Coronary artery (tissue), 2 donors: ENCODE results near the gene GASK1A.

ENCODE experiments used
- DNase-seq: peaks from one replicate; pipeline ENCODE4 v3.0.0-alpha.2; 2017; ENCODE audit warnings: low spot score
- H3K27ac ChIP-seq, 2 donors: fragments of 200-600 bp; sonication (generic); one replicate each; pipeline ENCODE4 v1.5.1; 2016 to 2019
- H3K4me3 ChIP-seq: fragments of 200-600 bp; sonication (generic); 2 replicates; pipeline ENCODE4 v1.5.1; 2016; ENCODE audit warnings: mild to moderate bottlenecking, moderate library complexity
- TF ChIP-seq, protein P1 (sequence below): fragments of 200-600 bp; sonication (generic); IDR thresholded peaks from one replicate; pipeline ENCODE4 v1.5.1; 2019; ENCODE audit warnings: antibody characterized with exemption

Gene GASK1A

DNA sequence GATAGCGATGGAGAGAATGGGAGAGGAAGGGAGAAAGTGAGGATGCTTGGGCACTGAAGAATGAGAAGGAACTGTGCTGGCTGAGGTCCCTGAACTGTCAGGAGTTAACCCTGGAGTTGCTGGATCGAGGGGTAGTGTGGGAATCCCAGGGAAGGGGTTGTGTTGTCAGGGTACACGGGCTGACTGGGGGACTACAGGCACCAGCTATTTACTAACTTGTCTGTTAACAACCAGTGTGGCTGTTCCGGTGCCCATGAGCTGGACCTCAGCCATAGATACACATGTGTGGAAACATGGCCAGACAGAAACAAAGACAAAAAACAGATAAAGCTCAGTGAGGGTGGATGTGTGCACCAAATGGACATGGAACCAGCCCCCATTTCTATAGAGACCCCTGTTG, 55.1 kb downstream of the GASK1A start:
- TF ChIP-seq, protein P1, sequence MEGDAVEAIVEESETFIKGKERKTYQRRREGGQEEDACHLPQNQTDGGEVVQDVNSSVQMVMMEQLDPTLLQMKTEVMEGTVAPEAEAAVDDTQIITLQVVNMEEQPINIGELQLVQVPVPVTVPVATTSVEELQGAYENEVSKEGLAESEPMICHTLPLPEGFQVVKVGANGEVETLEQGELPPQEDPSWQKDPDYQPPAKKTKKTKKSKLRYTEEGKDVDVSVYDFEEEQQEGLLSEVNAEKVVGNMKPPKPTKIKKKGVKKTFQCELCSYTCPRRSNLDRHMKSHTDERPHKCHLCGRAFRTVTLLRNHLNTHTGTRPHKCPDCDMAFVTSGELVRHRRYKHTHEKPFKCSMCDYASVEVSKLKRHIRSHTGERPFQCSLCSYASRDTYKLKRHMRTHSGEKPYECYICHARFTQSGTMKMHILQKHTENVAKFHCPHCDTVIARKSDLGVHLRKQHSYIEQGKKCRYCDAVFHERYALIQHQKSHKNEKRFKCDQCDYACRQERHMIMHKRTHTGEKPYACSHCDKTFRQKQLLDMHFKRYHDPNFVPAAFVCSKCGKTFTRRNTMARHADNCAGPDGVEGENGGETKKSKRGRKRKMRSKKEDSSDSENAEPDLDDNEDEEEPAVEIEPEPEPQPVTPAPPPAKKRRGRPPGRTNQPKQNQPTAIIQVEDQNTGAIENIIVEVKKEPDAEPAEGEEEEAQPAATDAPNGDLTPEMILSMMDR, result no peak
- peak; percentile 36 for DNase-seq
- no peak overlapping the region for H3K4me3 ChIP-seq
- no peak overlapping the region for H3K27ac ChIP-seq

DNA sequence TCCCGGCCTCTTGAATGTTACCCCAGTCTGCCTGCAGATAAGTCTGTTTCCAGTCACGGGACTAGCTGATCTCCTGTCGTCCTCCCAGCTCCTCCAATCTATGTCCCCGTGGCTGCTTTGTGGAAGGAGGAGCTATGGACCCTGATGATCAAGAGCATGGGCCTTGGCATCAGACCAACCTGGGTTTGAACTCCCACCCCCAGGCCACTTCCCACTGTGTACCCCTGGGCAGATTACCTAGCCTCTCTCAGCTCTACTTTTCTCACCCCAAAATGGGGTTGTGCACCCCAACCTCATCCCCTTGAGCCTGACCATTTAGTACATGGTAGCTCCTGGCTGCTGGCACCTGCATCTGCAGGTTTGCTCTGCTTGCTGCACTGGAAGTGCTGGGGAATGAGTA, 55.8 kb downstream of the GASK1A start:
- no peak overlapping the region for H3K27ac ChIP-seq
- TF ChIP-seq, protein P1, result no peak
- no peak overlapping the region for H3K4me3 ChIP-seq
- DNase-seq, result peak; percentile 61

DNA sequence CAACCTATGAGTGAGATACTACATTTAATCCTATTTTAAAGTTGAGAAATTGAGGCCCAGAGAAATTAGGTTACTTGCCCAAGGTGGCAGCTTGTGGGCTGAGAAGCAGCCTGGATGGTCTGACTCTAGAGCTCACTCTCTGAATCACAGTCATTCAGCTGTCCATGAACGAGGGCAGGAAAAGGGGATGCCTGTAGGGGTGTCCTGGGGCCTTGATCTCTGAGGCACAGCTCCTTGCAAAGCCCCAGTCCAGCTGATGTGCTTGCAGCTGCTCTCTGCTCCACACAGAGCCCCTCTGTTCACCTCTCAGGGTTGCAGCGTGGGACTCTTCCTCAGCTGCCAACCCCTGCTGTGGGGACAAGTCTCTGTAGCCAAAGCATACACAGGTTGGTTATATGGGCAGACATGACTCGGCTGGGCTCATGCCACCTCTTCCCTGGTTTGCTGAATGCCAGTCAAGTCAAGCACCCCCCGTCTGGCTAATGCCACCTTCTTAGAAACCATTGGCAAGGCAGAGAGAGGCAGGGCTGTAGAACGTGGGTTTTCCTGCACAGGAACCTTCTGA, 56.8 kb downstream of the GASK1A start:
- TF ChIP-seq, protein P1, result no peak
- Histone ChIP-seq H3K27ac (no peak overlapping the region), H3K4me3 (no peak overlapping the region)
- DNase-seq, result peak; percentile 38

DNA sequence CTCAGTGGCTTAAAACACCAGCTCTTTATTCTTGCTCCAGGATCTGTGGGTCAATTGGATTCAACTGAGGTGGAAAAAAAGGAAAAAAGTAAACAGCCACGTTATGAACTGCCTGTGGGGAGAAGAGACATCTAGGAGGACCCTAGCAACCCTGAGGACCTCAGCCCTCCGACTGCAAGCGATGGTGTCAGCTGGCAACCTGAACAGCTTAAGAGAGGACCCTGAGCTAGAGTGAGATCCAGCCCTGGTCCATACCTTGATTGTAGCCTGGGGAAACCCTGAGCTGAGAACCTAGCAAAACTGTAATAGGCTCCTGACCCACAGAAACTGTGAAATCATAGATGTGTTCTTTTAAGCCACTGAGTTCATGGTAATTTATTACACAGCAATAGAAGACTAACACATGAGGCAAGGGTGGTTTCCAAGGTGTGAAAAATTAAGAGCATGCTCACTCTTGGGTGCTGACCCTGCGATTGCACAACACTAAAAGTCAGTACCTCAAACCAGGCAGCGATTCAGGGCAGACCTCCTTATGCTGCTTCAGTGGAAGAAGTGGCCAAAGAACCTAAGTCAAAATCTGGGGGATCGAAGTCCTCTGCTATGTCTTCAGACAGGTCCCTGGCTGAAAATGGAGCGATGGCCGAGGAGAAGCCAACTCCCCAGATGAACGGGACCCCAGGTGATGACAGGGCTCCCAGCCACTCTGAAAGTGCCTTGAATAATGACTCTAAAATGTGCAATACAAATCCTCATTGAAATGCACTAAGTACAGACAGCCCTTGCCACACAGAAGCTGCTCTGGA, 57.7 kb downstream of the GASK1A start:
- TF ChIP-seq, protein P1, result no peak
- peak; percentile 40 for DNase-seq
- Histone ChIP-seq H3K4me3 (no peak overlapping the region), H3K27ac (no peak overlapping the region)

DNA sequence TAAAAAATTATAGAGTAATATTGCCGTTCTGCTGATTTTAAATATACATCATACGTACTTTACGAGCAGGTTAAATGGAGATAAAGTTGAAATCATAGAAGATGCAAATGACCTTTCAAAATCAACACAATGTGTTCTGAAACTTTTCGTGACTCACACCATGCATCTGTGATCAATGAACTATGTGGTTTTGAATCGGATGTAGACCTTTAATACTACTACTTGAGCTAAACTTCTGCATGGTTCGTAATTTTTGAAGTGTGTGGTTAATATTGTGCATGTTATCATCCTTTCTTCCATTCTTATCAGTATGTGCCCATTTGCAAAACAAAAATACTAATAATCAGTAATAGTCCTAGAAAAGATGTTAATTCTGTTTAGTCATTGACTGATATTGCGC, 58.9 kb downstream of the GASK1A start:
- Histone ChIP-seq H3K4me3 (no peak overlapping the region), H3K27ac (no peak overlapping the region)
- TF ChIP-seq, protein P1, result no peak
- DNase-seq, result no peak

DNA sequence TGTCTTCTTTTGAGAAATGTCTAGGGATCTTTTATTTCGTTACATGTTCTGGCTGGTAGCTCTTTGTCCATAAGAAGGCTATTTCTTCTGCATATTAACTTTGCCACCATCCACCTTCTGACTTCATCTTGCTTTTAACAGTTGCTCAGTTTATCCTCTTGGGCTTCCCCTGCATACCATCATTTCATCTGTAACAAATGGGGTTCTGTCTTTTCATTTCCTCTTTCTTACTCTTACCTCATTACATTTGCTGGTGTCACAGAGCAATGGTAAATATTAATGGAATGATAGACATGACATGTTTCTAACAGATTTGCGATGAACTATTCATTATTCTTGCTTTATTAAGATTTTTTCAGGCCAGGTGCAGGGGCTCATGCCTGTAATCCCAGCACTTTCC, 62.4 kb downstream of the GASK1A start:
- H3K4me3 ChIP-seq, result no peak overlapping the region
- TF ChIP-seq, protein P1, result no peak
- no peak overlapping the region for H3K27ac ChIP-seq
- no peak for DNase-seq
